ENCODE results near the gene SLC19A1.
A peak's percentile ranks its signal among the peaks of the same experiment; 100 is the strongest.

The SLC19A1 gene

GRCh38 chr21:45557616-45558043 lies 15.4 kb upstream of the SLC19A1 start:
- H3K4me3 ChIP-seq (replicated peaks; ENCODE audit: low read depth, low read length) = no peak overlapping the region
- no peak for DNase-seq (ENCODE audit: extremely low read depth, low read depth)
- no peak for TF ChIP-seq CTCF (IDR thresholded peaks at IDR 0.05; ENCODE audit: low read depth, low read length, missing control alignments)

GRCh38 chr21:45556645-45557615 lies 14.7 kb upstream of the SLC19A1 start:
- no peak overlapping the region for H3K4me3 ChIP-seq (replicated peaks; ENCODE audit: low read depth, low read length)
- DNase-seq (ENCODE audit: extremely low read depth, low read depth) = no peak
- no peak for TF ChIP-seq CTCF (IDR thresholded peaks at IDR 0.05; ENCODE audit: low read depth, low read length, missing control alignments)

GRCh38 chr21:45556302-45556644 lies 14.0 kb upstream of the SLC19A1 start:
- no peak for TF ChIP-seq CTCF (IDR thresholded peaks at IDR 0.05; ENCODE audit: low read depth, low read length, missing control alignments)
- no peak for DNase-seq (ENCODE audit: extremely low read depth, low read depth)
- H3K4me3 ChIP-seq (replicated peaks; ENCODE audit: low read depth, low read length) = peak overlapping the region; percentile 47

- TF ChIP-seq CTCF (IDR thresholded peaks at IDR 0.05; ENCODE audit: low read depth, low read length, missing control alignments) = peak; percentile 80
- H3K4me3 ChIP-seq (replicated peaks; ENCODE audit: low read depth, low read length) = peak overlapping the region; percentile 47
- peak; percentile 48 for DNase-seq (ENCODE audit: extremely low read depth, low read depth)
Observed at GRCh38 chr21:45555557-45556301, 13.5 kb upstream of the SLC19A1 start.

- DNase-seq (ENCODE audit: extremely low read depth, low read depth) = no peak
- TF ChIP-seq CTCF (IDR thresholded peaks at IDR 0.05; ENCODE audit: low read depth, low read length, missing control alignments) = no peak
- H3K4me3 ChIP-seq (replicated peaks; ENCODE audit: low read depth, low read length) = peak overlapping the region; percentile 47
Observed at GRCh38 chr21:45555251-45555556, 13.0 kb upstream of the SLC19A1 start.

GRCh38 chr21:45554477-45555175 lies 12.4 kb upstream of the SLC19A1 start:
- H3K4me3 ChIP-seq (replicated peaks; ENCODE audit: low read depth, low read length) = peak overlapping the region; percentile 41
- TF ChIP-seq CTCF (IDR thresholded peaks at IDR 0.05; ENCODE audit: low read depth, low read length, missing control alignments) = peak; percentile 71
- peak; percentile 22 for DNase-seq (ENCODE audit: extremely low read depth, low read depth)

Measured in HFF-Myc (cell line).